ENCODE results near the gene TEX36.
A peak's percentile ranks its signal among the peaks of the same experiment; 100 is the strongest.
"Not testable (repeated sequence)": the region's sequence is repeated elsewhere in the genome, so short reads cannot be mapped to it uniquely, and the experiment has no call there.

Gene TEX36

GRCh38 chr10:125721035-125721434, 38.1 kb upstream of the TEX36 start:
- Histone ChIP-seq H4K12ac (ENCODE audit: low read depth, low read length) (no peak overlapping the region), H3K14ac (ENCODE audit: low read length) (no peak overlapping the region), H2BK12ac (ENCODE audit: low read length) (no peak overlapping the region), H3K9me3 (ENCODE audit: insufficient read depth, low read depth, low read length) (no peaks in the 10 kb centered on the region), H3K23ac (ENCODE audit: low read length) (no peak overlapping the region), H2BK5ac (ENCODE audit: low read depth, low read length, poor library complexity) (no peak overlapping the region), H3K18ac (ENCODE audit: low read length) (no peak overlapping the region), H3K4me3 (ENCODE audit: low read depth, low read length) (no peak overlapping the region), H4K91ac (ENCODE audit: low read depth, low read length) (no peak overlapping the region), H3K79me2 (ENCODE audit: control insufficient read depth, insufficient read depth, low read length, poor library complexity) (peaks cover 13% of the 10 kb centered on the region), H3K79me1 (ENCODE audit: low read length) (peaks cover 9% of the 10 kb centered on the region), H2BK120ac (ENCODE audit: insufficient read depth, low read length, poor library complexity) (no peak overlapping the region), H3K9ac (ENCODE audit: low read length) (no peak overlapping the region), H3K27ac (ENCODE audit: low read depth, low read length) (no peak overlapping the region), H2AFZ (ENCODE audit: insufficient read depth, low read length, poor library complexity) (no peak overlapping the region), H3K27me3 (ENCODE audit: insufficient read depth, low read length) (no peaks in the 10 kb centered on the region), H4K8ac (ENCODE audit: low read depth, low read length) (no peak overlapping the region), H2AK5ac (ENCODE audit: low read length) (no peak overlapping the region), H3K36me3 (ENCODE audit: control insufficient read depth in 1 of 2, insufficient read depth in 2 of 2, low read length in 2 of 2) (peaks cover 3 to 12% of the 10 kb centered on the region in 2 experiments), H3K4me2 (ENCODE audit: low read length) (no peak overlapping the region), H3K4ac (ENCODE audit: low read depth, low read length) (no peak overlapping the region), H3K4me1 (ENCODE audit: control insufficient read depth in 1 of 2, insufficient read depth in 2 of 2, low read length in 2 of 2) (peaks cover 0 to 3% of the 10 kb centered on the region in 2 experiments)
- WGBS (ENCODE audit: extremely low coverage, insufficient coverage, insufficient read length): no CpG with 5 or more reads among the region's 6 CpGs
- no peak for DNase-seq

GRCh38 chr10:125720002-125720382, 37.0 kb upstream of the TEX36 start:
- H3K4me3 ChIP-seq (ENCODE audit: low read depth, low read length): peak overlapping the region; percentile 95
- H3K36me3 ChIP-seq (ENCODE audit: control insufficient read depth in 1 of 2, insufficient read depth in 2 of 2, low read length in 2 of 2): peaks cover 0 to 9% of the 10 kb centered on the region in 2 experiments
- H3K23ac ChIP-seq (ENCODE audit: low read length): no peak overlapping the region
- H4K8ac ChIP-seq (ENCODE audit: low read depth, low read length): peak overlapping the region; percentile 100
- H2BK120ac ChIP-seq (ENCODE audit: insufficient read depth, low read length, poor library complexity): peak overlapping the region; percentile 92
- peak overlapping the region; percentile 96 for H3K14ac ChIP-seq (ENCODE audit: low read length)
- H3K18ac ChIP-seq (ENCODE audit: low read length): peak overlapping the region; percentile 29
- peak overlapping the region; percentile 92 for H4K91ac ChIP-seq (ENCODE audit: low read depth, low read length)
- peaks cover 13% of the 10 kb centered on the region for H3K79me2 ChIP-seq (ENCODE audit: control insufficient read depth, insufficient read depth, low read length, poor library complexity)
- WGBS (ENCODE audit: extremely low coverage, insufficient coverage, insufficient read length): no CpG with 5 or more reads among the region's 15 CpGs
- no peaks in the 10 kb centered on the region for H3K9me3 ChIP-seq (ENCODE audit: insufficient read depth, low read depth, low read length)
- no peak for DNase-seq
- H3K4me1 ChIP-seq (ENCODE audit: control insufficient read depth in 1 of 2, insufficient read depth in 2 of 2, low read length in 2 of 2): peaks cover 0 to 3% of the 10 kb centered on the region in 2 experiments
- H3K9ac ChIP-seq (ENCODE audit: low read length): peak overlapping the region; percentile 96
- H3K79me1 ChIP-seq (ENCODE audit: low read length): peaks cover 9% of the 10 kb centered on the region
- no peak overlapping the region for H2BK5ac ChIP-seq (ENCODE audit: low read depth, low read length, poor library complexity)
- peak overlapping the region; percentile 98 for H3K4ac ChIP-seq (ENCODE audit: low read depth, low read length)
- no peak overlapping the region for H2BK12ac ChIP-seq (ENCODE audit: low read length)
- H2AK5ac ChIP-seq (ENCODE audit: low read length): no peak overlapping the region
- no peaks in the 10 kb centered on the region for H3K27me3 ChIP-seq (ENCODE audit: insufficient read depth, low read length)
- H3K27ac ChIP-seq (ENCODE audit: low read depth, low read length): peak overlapping the region; percentile 72
- H4K12ac ChIP-seq (ENCODE audit: low read depth, low read length): peak overlapping the region; percentile 93
- H2AFZ ChIP-seq (ENCODE audit: insufficient read depth, low read length, poor library complexity): peak overlapping the region; percentile 99
- peak overlapping the region; percentile 79 for H3K4me2 ChIP-seq (ENCODE audit: low read length)

GRCh38 chr10:125719173-125720001, 36.4 kb upstream of the TEX36 start, which contains the start of gene EDRF1:
Gene EDRF1 (plus strand): TSS chr10:125719709. CDS start chr10:125719808, 99 bp downstream.
- H4K12ac ChIP-seq (ENCODE audit: low read depth, low read length): peak within 1 kb of the TSS; percentile 93
- H3K9ac ChIP-seq (ENCODE audit: low read length): peak within 1 kb of the TSS; percentile 96
- H3K4me2 ChIP-seq (ENCODE audit: low read length): peak within 1 kb of the TSS; percentile 91
- H3K14ac ChIP-seq (ENCODE audit: low read length): peak within 1 kb of the TSS; percentile 96
- peaks cover 0 to 3% of the 10 kb centered on the region in 2 experiments for H3K4me1 ChIP-seq (ENCODE audit: control insufficient read depth in 1 of 2, insufficient read depth in 2 of 2, low read length in 2 of 2)
- H3K4me3 ChIP-seq (ENCODE audit: low read depth, low read length): peak within 1 kb of the TSS; percentile 95
- peak within 1 kb of the TSS; percentile 100 for H2AFZ ChIP-seq (ENCODE audit: insufficient read depth, low read length, poor library complexity)
- DNase-seq: peak; percentile 99 to 100
- H3K27ac ChIP-seq (ENCODE audit: low read depth, low read length): peak within 1 kb of the TSS; percentile 72
- no peak within 1 kb of the TSS for H3K23ac ChIP-seq (ENCODE audit: low read length)
- H3K4ac ChIP-seq (ENCODE audit: low read depth, low read length): peak within 1 kb of the TSS; percentile 98
- H2AK5ac ChIP-seq (ENCODE audit: low read length): peak within 1 kb of the TSS; percentile 48
- no peaks in the 10 kb centered on the region for H3K27me3 ChIP-seq (ENCODE audit: insufficient read depth, low read length)
- H3K79me2 ChIP-seq (ENCODE audit: control insufficient read depth, insufficient read depth, low read length, poor library complexity): peaks cover 13% of the 10 kb centered on the region
- H4K91ac ChIP-seq (ENCODE audit: low read depth, low read length): peak within 1 kb of the TSS; percentile 92
- WGBS (ENCODE audit: extremely low coverage, insufficient coverage, insufficient read length): no CpG with 5 or more reads among the region's 72 CpGs
- H2BK120ac ChIP-seq (ENCODE audit: insufficient read depth, low read length, poor library complexity): peak within 1 kb of the TSS; percentile 92
- H4K8ac ChIP-seq (ENCODE audit: low read depth, low read length): peak within 1 kb of the TSS; percentile 100
- H3K79me1 ChIP-seq (ENCODE audit: low read length): peaks cover 9% of the 10 kb centered on the region
- H3K36me3 ChIP-seq (ENCODE audit: control insufficient read depth in 1 of 2, insufficient read depth in 2 of 2, low read length in 2 of 2): peaks cover 0 to 6% of the 10 kb centered on the region in 2 experiments
- no peak within 1 kb of the TSS for H2BK12ac ChIP-seq (ENCODE audit: low read length)
- peak within 1 kb of the TSS; percentile 99 for H3K18ac ChIP-seq (ENCODE audit: low read length)
- peak within 1 kb of the TSS; percentile 73 for H2BK5ac ChIP-seq (ENCODE audit: low read depth, low read length, poor library complexity)
- H3K9me3 ChIP-seq (ENCODE audit: insufficient read depth, low read depth, low read length): no peaks in the 10 kb centered on the region

GRCh38 chr10:125714728-125715127, 31.8 kb upstream of the TEX36 start:
- not testable (repeated sequence) for H4K12ac ChIP-seq (ENCODE audit: low read depth, low read length); H3K14ac ChIP-seq (ENCODE audit: low read length); H3K79me1 ChIP-seq (ENCODE audit: low read length); H4K8ac ChIP-seq (ENCODE audit: low read depth, low read length); H3K23ac ChIP-seq (ENCODE audit: low read length); H2AFZ ChIP-seq (ENCODE audit: insufficient read depth, low read length, poor library complexity); H3K4ac ChIP-seq (ENCODE audit: low read depth, low read length); H3K79me2 ChIP-seq (ENCODE audit: control insufficient read depth, insufficient read depth, low read length, poor library complexity); H3K4me2 ChIP-seq (ENCODE audit: low read length); H3K9ac ChIP-seq (ENCODE audit: low read length); H2AK5ac ChIP-seq (ENCODE audit: low read length); DNase-seq; H3K27ac ChIP-seq (ENCODE audit: low read depth, low read length); H3K27me3 ChIP-seq (ENCODE audit: insufficient read depth, low read length); H3K18ac ChIP-seq (ENCODE audit: low read length); H4K91ac ChIP-seq (ENCODE audit: low read depth, low read length); H3K36me3 ChIP-seq (ENCODE audit: control insufficient read depth in 1 of 2, insufficient read depth in 2 of 2, low read length in 2 of 2); H2BK120ac ChIP-seq (ENCODE audit: insufficient read depth, low read length, poor library complexity); H3K4me3 ChIP-seq (ENCODE audit: low read depth, low read length); H2BK12ac ChIP-seq (ENCODE audit: low read length); H2BK5ac ChIP-seq (ENCODE audit: low read depth, low read length, poor library complexity); H3K9me3 ChIP-seq (ENCODE audit: insufficient read depth, low read depth, low read length); H3K4me1 ChIP-seq (ENCODE audit: control insufficient read depth in 1 of 2, insufficient read depth in 2 of 2, low read length in 2 of 2)
- no CpG with 5 or more reads among the region's 4 CpGs for WGBS (ENCODE audit: extremely low coverage, insufficient coverage, insufficient read length)
